HEK293 (cell line): ENCODE measurements around the gene CIC.

Experiments used
- CTCF ChIA-PET: fragments of 350-600 bp; formaldehyde crosslinking; extraction: SDS; loops from one replicate; lab custom pipeline; 2021; ENCODE audit warnings: antibody characterized with exemption; lab: Yijun Ruan, JAX
- POLR2A ChIA-PET: fragments of 300-600 bp; formaldehyde crosslinking; extraction: SDS; loops from one replicate; lab custom pipeline; 2020; ENCODE audit warnings: antibody characterized with exemption, inconsistent platforms; lab: Yijun Ruan, JAX
- H3K27ac ChIP-seq: fragments of 200-500 bp; sonication (Bioruptor generic); 2 replicates; pipeline ENCODE4 v1.5.1; 2014; ENCODE audit warnings: low read depth, low read length, control low read depth, inconsistent platforms; ENCODE audit errors: extremely low read depth
- H3K36me3 ChIP-seq, 2 experiments: fragments of 200-500 bp in 1 of 2; sonication (Bioruptor generic) in 1 of 2; 1 replicate in 1 of 2; 2 replicates in 1 of 2; pipeline ENCODE4 v1.5.1; 2014 to 2017; ENCODE audit warnings: inconsistent platforms in 2 of 2, low read length in 2 of 2; ENCODE audit not compliant: control insufficient read depth in 2 of 2, insufficient read depth in 1 of 2
- H3K4me1 ChIP-seq: fragments of 200-500 bp; sonication (Bioruptor generic); 2 replicates; pipeline ENCODE4 v1.5.1; 2014; ENCODE audit warnings: mild to moderate bottlenecking, low read length, inconsistent platforms; ENCODE audit not compliant: control insufficient read depth, insufficient read depth
- H3K4me3 ChIP-seq: 2 replicates; pipeline ENCODE4 v1.5.1; 2011; ENCODE audit warnings: low read depth, mild to moderate bottlenecking, control low read depth, low read length, moderate library complexity
- H3K9me3 ChIP-seq: fragments of 200-500 bp; sonication (Bioruptor generic); 2 replicates; pipeline ENCODE4 v1.5.1; 2014; ENCODE audit warnings: low read depth, low read length, inconsistent platforms; ENCODE audit not compliant: control insufficient read depth, insufficient read depth
- BCL11A ChIP-seq: fragments of 450-650 bp; formaldehyde crosslinking; IDR thresholded peaks from 2 replicates; pipeline ENCODE4 v1.5.1; 2016; ENCODE audit warnings: low read depth, missing biosample characterization, missing genetic modification characterization
- BCL6B ChIP-seq: fragments of 450-650 bp; formaldehyde crosslinking; IDR thresholded peaks from 2 replicates; pipeline ENCODE4 v1.5.1; 2017; ENCODE audit warnings: missing biosample characterization, missing genetic modification characterization
- CTCF ChIP-seq: fragments of 450-650 bp; formaldehyde crosslinking; IDR thresholded peaks from 2 replicates; pipeline ENCODE4 v1.5.1; 2016; ENCODE audit warnings: missing biosample characterization, missing genetic modification characterization
- GLI2 ChIP-seq: fragments of 450-650 bp; formaldehyde crosslinking; IDR thresholded peaks from 2 replicates; pipeline ENCODE4; 2017; ENCODE audit warnings: missing biosample characterization, missing genetic modification characterization, low read depth, borderline replicate concordance
- HOXC10 ChIP-seq: sonication (generic); formaldehyde crosslinking; IDR thresholded peaks from 2 replicates; pipeline ENCODE4 v1.8.1; 2023; ENCODE audit warnings: mild to moderate bottlenecking, missing genetic modification reagents
- INSM2 ChIP-seq: fragments of 450-650 bp; formaldehyde crosslinking; IDR thresholded peaks from 2 replicates; pipeline ENCODE4 v1.5.1; 2016; ENCODE audit warnings: missing biosample characterization, missing genetic modification characterization
- PATZ1 ChIP-seq: fragments of 450-650 bp; formaldehyde crosslinking; IDR thresholded peaks from 2 replicates; pipeline ENCODE4 v1.5.1; 2016; ENCODE audit warnings: missing biosample characterization, missing genetic modification characterization
- PRDM10 ChIP-seq: fragments of 450-650 bp; formaldehyde crosslinking; IDR thresholded peaks from 2 replicates; pipeline ENCODE4 v1.5.1; 2016; ENCODE audit warnings: missing biosample characterization, missing genetic modification characterization
- TRIM28 ChIP-seq: IDR thresholded peaks from 2 replicates; pipeline ENCODE4 v1.6.1; 2011; ENCODE audit warnings: low read length, control low read depth, borderline replicate concordance
- ZBTB17 ChIP-seq: fragments of 450-650 bp; formaldehyde crosslinking; IDR thresholded peaks from 2 replicates; pipeline ENCODE4 v1.5.1; 2016; ENCODE audit warnings: missing biosample characterization, missing genetic modification characterization
- ZFHX2 ChIP-seq: fragments of 450-650 bp; formaldehyde crosslinking; conservative IDR thresholded peaks from 2 replicates; pipeline ENCODE4 v1.5.1; 2016; ENCODE audit warnings: missing biosample characterization, missing genetic modification characterization
- ZNF211 ChIP-seq: fragments of 450-650 bp; formaldehyde crosslinking; IDR thresholded peaks from 2 replicates; pipeline ENCODE4 v1.5.1; 2016; ENCODE audit warnings: low read depth, missing biosample characterization, missing genetic modification characterization
- ZNF518A ChIP-seq: fragments of 450-650 bp; formaldehyde crosslinking; conservative IDR thresholded peaks from 2 replicates; pipeline ENCODE4 v1.5.1; 2016; ENCODE audit warnings: low read depth, missing biosample characterization, missing genetic modification characterization
- ZNF561 ChIP-seq: fragments of 450-650 bp; IDR thresholded peaks from 2 replicates; pipeline ENCODE4 v1.5.1; 2018; ENCODE audit warnings: missing biosample characterization, missing genetic modification characterization, borderline replicate concordance
- ZNF596 ChIP-seq: fragments of 450-650 bp; IDR thresholded peaks from 2 replicates; pipeline ENCODE4 v1.5.0; 2018; ENCODE audit warnings: missing biosample characterization, mild to moderate bottlenecking, missing genetic modification characterization, moderate library complexity
- ZNF621 ChIP-seq: fragments of 450-650 bp; formaldehyde crosslinking; IDR thresholded peaks from 2 replicates; pipeline ENCODE4 v1.5.1; 2017; ENCODE audit warnings: missing biosample characterization, missing genetic modification characterization
- ZNF624 ChIP-seq: fragments of 450-650 bp; formaldehyde crosslinking; IDR thresholded peaks from 2 replicates; pipeline ENCODE4 v1.5.1; 2017; ENCODE audit warnings: missing biosample characterization, missing genetic modification characterization
- ZNF843 ChIP-seq: fragments of 450-650 bp; formaldehyde crosslinking; IDR thresholded peaks from 2 replicates; pipeline ENCODE4 v1.5.1; 2016; ENCODE audit warnings: missing biosample characterization, missing genetic modification characterization
- ZSCAN23 ChIP-seq: fragments of 450-650 bp; formaldehyde crosslinking; IDR thresholded peaks from 2 replicates; pipeline ENCODE4 v1.5.1; 2016; ENCODE audit warnings: missing biosample characterization, missing genetic modification characterization

CIC gene

GRCh38 chr19:42306646-42307045, 37.6 kb downstream of the CIC start:
- no peaks in the 10 kb centered on the region; a peak in 1 of 3 replicates for H3K36me3 ChIP-seq
- TF ChIP-seq ZNF561 (no peak), TRIM28 (no peak), PRDM10 (tag by site-specific recombination) (no peak), PATZ1 (tag by site-specific recombination) (no peak), ZFHX2 (tag by site-specific recombination) (no peak), ZNF843 (no peak), BCL11A (tag by site-specific recombination) (no peak), CTCF (no peak), ZBTB17 (tag by site-specific recombination) (no peak), GLI2 (tag by site-specific recombination) (no peak)
- TF ChIP-seq, all 188 proteins: peak for 0
- ChIA-PET CTCF (interaction anchor here (0.6 to 1.2 kb wide), 5 partner anchors 17 to 1118 kb away, joined by 3 read pairs; no protein-coding TSS in a partner anchor), POLR2A (interaction anchor here (0.7 to 1.5 kb wide), 2 partner anchors 10 to 60 kb away, joined by 3 read pairs; no protein-coding TSS in a partner anchor)
- H3K4me3 ChIP-seq: no peak overlapping the region
- no peaks in the 10 kb centered on the region for H3K9me3 ChIP-seq
- H3K27ac ChIP-seq: no peak overlapping the region
- H3K4me1 ChIP-seq: peaks cover 11% of the 10 kb centered on the region

- POLR2A ChIA-PET: no interaction called here
- Histone ChIP-seq H3K27ac (no peak overlapping the region), H3K36me3 (no peaks in the 10 kb centered on the region; a peak in 1 of 3 replicates), H3K4me3 (no peak overlapping the region), H3K4me1 (no peaks in the 10 kb centered on the region; the same call in 1 of the 2 replicates), H3K9me3 (no peaks in the 10 kb centered on the region)
- CTCF ChIA-PET: interaction anchor here (1.0 kb wide), 1 partner anchor 129 kb away, joined by 3 read pairs; no protein-coding TSS in a partner anchor
- TF ChIP-seq HOXC10 (CRISPR knock-in tag) (no peak), ZNF518A (no peak), ZNF596 (no peak), ZNF843 (no peak), ZNF211 (tag by site-specific recombination) (no peak), BCL6B (tag by site-specific recombination) (no peak), ZNF621 (tag by site-specific recombination) (no peak), ZSCAN23 (tag by site-specific recombination) (no peak), INSM2 (tag by site-specific recombination) (no peak), GLI2 (tag by site-specific recombination) (no peak), ZNF624 (tag by site-specific recombination) (no peak)
These were observed 40.6 kb downstream of the CIC start for GRCh38 chr19:42309686-42310085.
